T-helper 2 cell treated with Interferon-gamma antibody and Interleukin-4, amounts not matched to agents 5 μg/mL and 100 μg/mL, for 36 hours (primary cell): ENCODE results near the gene RNF130.

Source experiments
- DNase-seq: peaks from one replicate; pipeline ENCODE4 v3.0.0; 2021; ENCODE audit warnings: low spot score
- H3K27ac Mint-ChIP-seq: one replicate; pipeline ENCODE4 v1.8.0; 2021; ENCODE audit warnings: mild to moderate bottlenecking, mixed read lengths
- H3K27me3 Mint-ChIP-seq: one replicate; pipeline ENCODE4 v1.8.0; 2021; ENCODE audit warnings: low read depth, mixed read lengths
- H3K36me3 Mint-ChIP-seq: one replicate; pipeline ENCODE4 v1.8.0; 2021; ENCODE audit warnings: low read depth, mixed read lengths
- H3K4me1 Mint-ChIP-seq: one replicate; pipeline ENCODE4 v1.8.0; 2021; ENCODE audit warnings: low read depth, mixed read lengths
- H3K4me3 Mint-ChIP-seq: one replicate; pipeline ENCODE4 v1.8.0; 2022; ENCODE audit warnings: mild to moderate bottlenecking, moderate library complexity, mixed read lengths
- H3K9me3 Mint-ChIP-seq: one replicate; pipeline ENCODE4 v1.8.0; 2021; ENCODE audit warnings: mixed read lengths

Gene RNF130

GRCh38 chr5:179918742-179919486 is 152.6 kb downstream of the RNF130 start:
- no peak for DNase-seq
- H3K4me1 Mint-ChIP-seq: no peaks in the 10 kb centered on the region
- H3K9me3 Mint-ChIP-seq: no peaks in the 10 kb centered on the region
- no peaks in the 10 kb centered on the region for H3K36me3 Mint-ChIP-seq
- H3K4me3 Mint-ChIP-seq: no peak overlapping the region
- H3K27me3 Mint-ChIP-seq: no peaks in the 10 kb centered on the region
- H3K27ac Mint-ChIP-seq: no peak overlapping the region

GRCh38 chr5:179916523-179916922 is 155.0 kb downstream of the RNF130 start:
- no peak for DNase-seq
- Mint-ChIP-seq H3K9me3 (no peaks in the 10 kb centered on the region), H3K27me3 (no peaks in the 10 kb centered on the region), H3K27ac (no peak overlapping the region), H3K4me1 (no peaks in the 10 kb centered on the region), H3K36me3 (no peaks in the 10 kb centered on the region), H3K4me3 (no peak overlapping the region)

- Mint-ChIP-seq H3K27ac (no peak overlapping the region), H3K27me3 (no peaks in the 10 kb centered on the region)
Measured at GRCh38 chr5:179915406-179915935, 156.1 kb downstream of the RNF130 start.

GRCh38 chr5:179914032-179914755 is 157.4 kb downstream of the RNF130 start:
- Mint-ChIP-seq H3K9me3 (no peaks in the 10 kb centered on the region), H3K4me1 (no peaks in the 10 kb centered on the region), H3K27me3 (no peaks in the 10 kb centered on the region), H3K4me3 (no peak overlapping the region), H3K27ac (no peak overlapping the region), H3K36me3 (no peaks in the 10 kb centered on the region)
- DNase-seq: no peak

More at GRCh38 chr5:179915406-179915935, 156.1 kb downstream of the RNF130 start:
- Mint-ChIP-seq H3K4me1 (no peaks in the 10 kb centered on the region), H3K4me3 (no peak overlapping the region), H3K9me3 (no peaks in the 10 kb centered on the region), H3K36me3 (no peaks in the 10 kb centered on the region)
- no peak for DNase-seq

- Mint-ChIP-seq H3K9me3 (no peaks in the 10 kb centered on the region), H3K27me3 (no peaks in the 10 kb centered on the region), H3K4me1 (no peaks in the 10 kb centered on the region), H3K27ac (no peak overlapping the region), H3K36me3 (no peaks in the 10 kb centered on the region), H3K4me3 (no peak overlapping the region)
- DNase-seq: no peak
Measured at GRCh38 chr5:179913461-179913860, 158.1 kb downstream of the RNF130 start.

GRCh38 chr5:179912951-179913350 is 158.6 kb downstream of the RNF130 start:
- no peak overlapping the region for H3K27ac Mint-ChIP-seq
- no peaks in the 10 kb centered on the region for H3K4me1 Mint-ChIP-seq
- no peaks in the 10 kb centered on the region for H3K27me3 Mint-ChIP-seq
- no peaks in the 10 kb centered on the region for H3K9me3 Mint-ChIP-seq
- no peaks in the 10 kb centered on the region for H3K36me3 Mint-ChIP-seq
- no peak overlapping the region for H3K4me3 Mint-ChIP-seq
- no peak for DNase-seq

- no peak for DNase-seq
- H3K9me3 Mint-ChIP-seq: no peaks in the 10 kb centered on the region
- no peaks in the 10 kb centered on the region for H3K4me1 Mint-ChIP-seq
- no peak overlapping the region for H3K4me3 Mint-ChIP-seq
- H3K27ac Mint-ChIP-seq: no peak overlapping the region
- no peaks in the 10 kb centered on the region for H3K27me3 Mint-ChIP-seq
- H3K36me3 Mint-ChIP-seq: no peaks in the 10 kb centered on the region
Measured at GRCh38 chr5:179912386-179912785, 159.2 kb downstream of the RNF130 start.

GRCh38 chr5:179909224-179909623 is 162.3 kb downstream of the RNF130 start:
- Mint-ChIP-seq H3K9me3 (no peaks in the 10 kb centered on the region), H3K4me3 (peak overlapping the region; percentile 8), H3K27me3 (no peaks in the 10 kb centered on the region), H3K4me1 (peaks cover 10% of the 10 kb centered on the region), H3K36me3 (peaks cover 7% of the 10 kb centered on the region), H3K27ac (no peak overlapping the region)
- DNase-seq: no peak

- H3K9me3 Mint-ChIP-seq: no peaks in the 10 kb centered on the region
- DNase-seq: no peak
- peaks cover 10% of the 10 kb centered on the region for H3K36me3 Mint-ChIP-seq
- peak overlapping the region; percentile 8 for H3K4me3 Mint-ChIP-seq
- H3K27ac Mint-ChIP-seq: no peak overlapping the region
- no peaks in the 10 kb centered on the region for H3K27me3 Mint-ChIP-seq
- peaks cover 10% of the 10 kb centered on the region for H3K4me1 Mint-ChIP-seq
Measured at GRCh38 chr5:179908528-179908927, 163.0 kb downstream of the RNF130 start.

- peak within 1 kb of the TSS; percentile 80 for H3K27ac Mint-ChIP-seq
- H3K4me1 Mint-ChIP-seq: peaks cover 10% of the 10 kb centered on the region
- H3K4me3 Mint-ChIP-seq: peak within 1 kb of the TSS; percentile 85
- no peaks in the 10 kb centered on the region for H3K27me3 Mint-ChIP-seq
- peak; percentile 63 for DNase-seq
- H3K36me3 Mint-ChIP-seq: peaks cover 13% of the 10 kb centered on the region
- no peaks in the 10 kb centered on the region for H3K9me3 Mint-ChIP-seq
Measured at GRCh38 chr5:179907556-179908324, 163.8 kb downstream of the RNF130 start, which contains the start of gene TBC1D9B. Gene TBC1D9B (minus strand): TSS chr5:179907897. CDS start chr5:179907821, 76 bp downstream.

- Mint-ChIP-seq H3K4me3 (peak overlapping the region; percentile 85), H3K4me1 (peaks cover 10% of the 10 kb centered on the region), H3K27ac (peak overlapping the region; percentile 80), H3K27me3 (no peaks in the 10 kb centered on the region), H3K36me3 (peaks cover 13% of the 10 kb centered on the region), H3K9me3 (no peaks in the 10 kb centered on the region)
- DNase-seq: no peak
Measured at GRCh38 chr5:179906795-179907555, 164.6 kb downstream of the RNF130 start.

- H3K27me3 Mint-ChIP-seq: no peaks in the 10 kb centered on the region
- peaks cover 10% of the 10 kb centered on the region for H3K4me1 Mint-ChIP-seq
- H3K36me3 Mint-ChIP-seq: peaks cover 13% of the 10 kb centered on the region
- H3K27ac Mint-ChIP-seq: no peak overlapping the region
- H3K9me3 Mint-ChIP-seq: no peaks in the 10 kb centered on the region
- peak overlapping the region; percentile 85 for H3K4me3 Mint-ChIP-seq
- no peak for DNase-seq
Measured at GRCh38 chr5:179906294-179906794, 165.2 kb downstream of the RNF130 start.

- Mint-ChIP-seq H3K27me3 (no peaks in the 10 kb centered on the region), H3K36me3 (peaks cover 13% of the 10 kb centered on the region), H3K4me1 (peaks cover 10% of the 10 kb centered on the region), H3K27ac (peak overlapping the region; percentile 7), H3K4me3 (no peak overlapping the region), H3K9me3 (no peaks in the 10 kb centered on the region)
- no peak for DNase-seq
Measured at GRCh38 chr5:179905161-179905560, 166.4 kb downstream of the RNF130 start.
